Activated T-cell treated with anti-CD3 and anti-CD28 coated beads, Interleukin-2, amount 50 U/mL, for 24 hours (primary cell): Measurements from ENCODE around the gene OR1S1.
"Not testable (repeated sequence)": the region's sequence is repeated elsewhere in the genome, so short reads cannot be mapped to it uniquely, and the experiment has no call there.

ENCODE experiments used
- DNase-seq: peaks from one replicate; pipeline ENCODE4 v3.0.0-alpha.2; 2020
- H3K27ac Mint-ChIP-seq: 2 replicates; pipeline ENCODE4 v1.8.0; 2020; ENCODE audit warnings: mild to moderate bottlenecking, mixed read lengths
- H3K27me3 Mint-ChIP-seq: 2 replicates; pipeline ENCODE4 v1.8.0; 2020; ENCODE audit warnings: mixed read lengths
- H3K36me3 Mint-ChIP-seq: 2 replicates; pipeline ENCODE4 v1.8.0; 2020; ENCODE audit warnings: low read depth, mixed read lengths
- H3K4me1 Mint-ChIP-seq: 2 replicates; pipeline ENCODE4 v1.8.0; 2020; ENCODE audit warnings: low read depth, mixed read lengths
- H3K4me3 Mint-ChIP-seq: 2 replicates; pipeline ENCODE4 v1.8.0; 2020; ENCODE audit warnings: mild to moderate bottlenecking, moderate library complexity, mixed read lengths
- H3K9me3 Mint-ChIP-seq: 2 replicates; pipeline ENCODE4 v1.8.0; 2020; ENCODE audit warnings: mixed read lengths

OR1S1 gene

GRCh38 chr11:58212420-58212819, at the start of gene OR1S1:
Gene OR1S1, plus strand, starts transcription at chr11:58212720.
- H3K9me3 Mint-ChIP-seq, DNase-seq, H3K36me3 Mint-ChIP-seq, H3K4me3 Mint-ChIP-seq, H3K27ac Mint-ChIP-seq, H3K4me1 Mint-ChIP-seq: not testable (repeated sequence)
- peaks cover 16% of the 10 kb centered on the region for H3K27me3 Mint-ChIP-seq

- H3K36me3 Mint-ChIP-seq = no peaks in the 10 kb centered on the region
- peaks cover 2% of the 10 kb centered on the region for H3K27me3 Mint-ChIP-seq
- H3K27ac Mint-ChIP-seq = no peak overlapping the region
- H3K4me1 Mint-ChIP-seq = no peaks in the 10 kb centered on the region
- peaks cover 5% of the 10 kb centered on the region for H3K9me3 Mint-ChIP-seq
- H3K4me3 Mint-ChIP-seq = no peak overlapping the region
- no peak for DNase-seq
Observed at GRCh38 chr11:58164389-58164788, 48.1 kb upstream of the OR1S1 start.

- Mint-ChIP-seq H3K9me3 (peaks cover 3% of the 10 kb centered on the region), H3K36me3 (no peaks in the 10 kb centered on the region), H3K4me3 (no peak overlapping the region), H3K27ac (no peak overlapping the region), H3K4me1 (no peaks in the 10 kb centered on the region), H3K27me3 (peaks cover 2% of the 10 kb centered on the region)
- DNase-seq = no peak
Observed at GRCh38 chr11:58164990-58165389, 47.5 kb upstream of the OR1S1 start.

- no peak overlapping the region for H3K4me3 Mint-ChIP-seq
- DNase-seq = no peak
- no peaks in the 10 kb centered on the region for H3K9me3 Mint-ChIP-seq
- H3K27me3 Mint-ChIP-seq = peaks cover 2% of the 10 kb centered on the region
- H3K27ac Mint-ChIP-seq = no peak overlapping the region
- no peaks in the 10 kb centered on the region for H3K36me3 Mint-ChIP-seq
- H3K4me1 Mint-ChIP-seq = no peaks in the 10 kb centered on the region
Observed at GRCh38 chr11:58165504-58166106, 46.9 kb upstream of the OR1S1 start.

- no peak for DNase-seq
- no peak overlapping the region for H3K4me3 Mint-ChIP-seq
- H3K36me3 Mint-ChIP-seq = no peaks in the 10 kb centered on the region
- no peaks in the 10 kb centered on the region for H3K4me1 Mint-ChIP-seq
- H3K27me3 Mint-ChIP-seq = peaks cover 36% of the 10 kb centered on the region
- H3K9me3 Mint-ChIP-seq = no peaks in the 10 kb centered on the region
- H3K27ac Mint-ChIP-seq = no peak overlapping the region
Observed at GRCh38 chr11:58177409-58178054, 35.0 kb upstream of the OR1S1 start.

GRCh38 chr11:58178444-58178843, 34.1 kb upstream of the OR1S1 start:
- Mint-ChIP-seq H3K4me3 (no peak overlapping the region), H3K9me3 (no peaks in the 10 kb centered on the region), H3K36me3 (no peaks in the 10 kb centered on the region), H3K27ac (no peak overlapping the region), H3K4me1 (no peaks in the 10 kb centered on the region), H3K27me3 (peaks cover 34% of the 10 kb centered on the region)
- no peak for DNase-seq

- no peak overlapping the region for H3K27ac Mint-ChIP-seq
- H3K27me3 Mint-ChIP-seq = peaks cover 26% of the 10 kb centered on the region
- no peaks in the 10 kb centered on the region for H3K4me1 Mint-ChIP-seq
- no peaks in the 10 kb centered on the region for H3K36me3 Mint-ChIP-seq
- H3K9me3 Mint-ChIP-seq = no peaks in the 10 kb centered on the region
- no peak for DNase-seq
- no peak overlapping the region for H3K4me3 Mint-ChIP-seq
Observed at GRCh38 chr11:58179648-58180047, 32.9 kb upstream of the OR1S1 start.

GRCh38 chr11:58186938-58187337, 25.6 kb upstream of the OR1S1 start:
- DNase-seq = no peak
- H3K27me3 Mint-ChIP-seq = no peaks in the 10 kb centered on the region
- no peak overlapping the region for H3K4me3 Mint-ChIP-seq
- H3K36me3 Mint-ChIP-seq = no peaks in the 10 kb centered on the region
- no peak overlapping the region for H3K27ac Mint-ChIP-seq
- no peaks in the 10 kb centered on the region for H3K9me3 Mint-ChIP-seq
- H3K4me1 Mint-ChIP-seq = no peaks in the 10 kb centered on the region

GRCh38 chr11:58188770-58189169, 23.8 kb upstream of the OR1S1 start, which contains the start of gene OR9Q2:
Gene OR9Q2, plus strand, starts transcription at chr11:58189070. Its CDS starts 1,421 bp downstream, at chr11:58190491.
- Mint-ChIP-seq H3K36me3 (no peaks in the 10 kb centered on the region), H3K4me3 (no peak within 1 kb of the TSS), H3K27me3 (no peaks in the 10 kb centered on the region), H3K9me3 (no peaks in the 10 kb centered on the region), H3K4me1 (no peaks in the 10 kb centered on the region), H3K27ac (no peak within 1 kb of the TSS)
- DNase-seq = no peak

- Mint-ChIP-seq H3K4me1 (no peaks in the 10 kb centered on the region), H3K36me3 (no peaks in the 10 kb centered on the region), H3K27me3 (no peaks in the 10 kb centered on the region), H3K4me3 (no peak overlapping the region), H3K9me3 (peaks cover 5% of the 10 kb centered on the region), H3K27ac (no peak overlapping the region)
- DNase-seq = no peak
Observed at GRCh38 chr11:58192229-58192628, 20.3 kb upstream of the OR1S1 start.

- no peaks in the 10 kb centered on the region for H3K36me3 Mint-ChIP-seq
- no peak for DNase-seq
- H3K27me3 Mint-ChIP-seq = no peaks in the 10 kb centered on the region
- H3K27ac Mint-ChIP-seq = no peak overlapping the region
- no peak overlapping the region for H3K4me3 Mint-ChIP-seq
- peaks cover 5% of the 10 kb centered on the region for H3K9me3 Mint-ChIP-seq
- no peaks in the 10 kb centered on the region for H3K4me1 Mint-ChIP-seq
Observed at GRCh38 chr11:58193391-58193790, 19.1 kb upstream of the OR1S1 start.

- H3K4me3 Mint-ChIP-seq = no peak overlapping the region
- H3K27ac Mint-ChIP-seq = no peak overlapping the region
- no peaks in the 10 kb centered on the region for H3K4me1 Mint-ChIP-seq
- H3K27me3 Mint-ChIP-seq = peaks cover 7% of the 10 kb centered on the region
- H3K9me3 Mint-ChIP-seq = peaks cover 5% of the 10 kb centered on the region
- H3K36me3 Mint-ChIP-seq = no peaks in the 10 kb centered on the region
- DNase-seq = no peak
Observed at GRCh38 chr11:58195939-58196338, 16.6 kb upstream of the OR1S1 start.

GRCh38 chr11:58199271-58199670, 13.2 kb upstream of the OR1S1 start:
- H3K4me1 Mint-ChIP-seq = no peaks in the 10 kb centered on the region
- H3K9me3 Mint-ChIP-seq = peaks cover 5% of the 10 kb centered on the region
- peaks cover 31% of the 10 kb centered on the region for H3K27me3 Mint-ChIP-seq
- H3K4me3 Mint-ChIP-seq = no peak overlapping the region
- H3K27ac Mint-ChIP-seq = no peak overlapping the region
- no peaks in the 10 kb centered on the region for H3K36me3 Mint-ChIP-seq
- DNase-seq = no peak

- Mint-ChIP-seq H3K27ac (no peak within 1 kb of the TSS), H3K27me3 (peaks cover 42% of the 10 kb centered on the region), H3K36me3 (no peaks in the 10 kb centered on the region), H3K4me3 (no peak within 1 kb of the TSS), H3K4me1 (no peaks in the 10 kb centered on the region), H3K9me3 (no peaks in the 10 kb centered on the region)
- DNase-seq = no peak
Observed at GRCh38 chr11:58204042-58204441, 8.5 kb upstream of the OR1S1 start, which contains the start of gene OR1S2. Gene OR1S2, minus strand, starts transcription at chr11:58204142. Its CDS starts 0 bp downstream, at chr11:58204142.

- no peak for DNase-seq
- Mint-ChIP-seq H3K4me3 (no peak overlapping the region), H3K36me3 (no peaks in the 10 kb centered on the region), H3K27ac (no peak overlapping the region), H3K27me3 (peaks cover 16% of the 10 kb centered on the region), H3K9me3 (no peaks in the 10 kb centered on the region), H3K4me1 (no peaks in the 10 kb centered on the region)
Observed at GRCh38 chr11:58216476-58216875, 4.0 kb downstream of the OR1S1 start.
